H1 (cell line): Measurements from ENCODE around the gene DDR2. TPM values are rescaled to one million over a fixed set of nuclear protein-coding genes. Genes with fewer than 3 reads are reported as not detected.

Source experiments
- CHD2 ChIP-seq: IDR thresholded peaks from 2 replicates; pipeline ENCODE4 v1.6.1; 2012; ENCODE audit warnings: low read length, improper control_type of control experiment
- MAFK ChIP-seq: IDR thresholded peaks from 2 replicates; pipeline ENCODE4 v1.6.1; 2012; ENCODE audit warnings: low read depth, mild to moderate bottlenecking, improper control_type of control experiment, low read length
- POU5F1 ChIP-seq: IDR thresholded peaks from 2 replicates; pipeline ENCODE4 v1.6.1; 2011; ENCODE audit warnings: low read depth, mild to moderate bottlenecking, low read length, moderate library complexity
- SIN3A ChIP-seq, 2 experiments: IDR thresholded peaks in 1 of 2; conservative IDR thresholded peaks in 1 of 2; 2 replicates each; pipeline ENCODE4 v1.6.1; 2011 to 2012; ENCODE audit warnings: low read length in 2 of 2, improper control_type of control experiment in 1 of 2, low read depth in 1 of 2, mild to moderate bottlenecking in 1 of 2
- polyA plus RNA-seq, 7 experiments: library from polyadenylated mRNA; depleted of rRNA in 3 of 7; stranded (reverse) in 5 of 7; unstranded in 2 of 7; fragments of >200 nt in 5 of 7; fragments of 200-250 nt in 2 of 7; gene quantifications; 1 replicate in 5 of 7; 2 replicates in 1 of 7; 4 replicates in 1 of 7; pipeline versions ENCODE4 v1.2.1 to v1.2.3, GENCODE V29; 2011 to 2013; ENCODE audit warnings: missing spikeins in 2 of 7, mixed read lengths in 2 of 7
- total RNA-seq: library from RNA; stranded (reverse); fragmentation: NEBNext Ultra II Directional; extraction: Animal tissue kit (Norgen Biotek cat#: 25700); gene quantifications from 2 replicates; pipeline ENCODE4 v1.2.1, GENCODE V29; 2021

DDR2 gene
- total and polyA plus RNA-seq, 2 of the 8 experiments (the other 6 are each of a cell fraction or from before 2014, with no cell fraction given), result 1.00 to 2.1 TPM

DNA sequence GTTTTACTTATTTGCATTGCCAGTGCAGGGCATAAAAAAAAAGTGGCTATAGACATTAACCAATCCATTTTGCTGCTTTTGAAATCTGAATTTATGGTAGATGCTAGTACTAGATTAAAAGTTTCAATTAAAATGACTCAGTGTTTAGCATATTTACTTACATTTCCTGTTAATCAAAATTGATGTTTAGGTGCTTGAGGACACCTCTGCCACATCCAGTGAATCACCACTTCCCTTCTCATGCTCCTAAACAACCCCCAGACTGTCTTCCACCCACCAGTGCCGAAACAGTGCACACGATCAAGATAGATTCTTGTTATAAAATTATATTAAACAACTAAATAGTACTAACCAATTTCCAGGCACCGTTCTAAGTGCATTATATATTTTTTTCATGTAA lies 191.0 kb downstream of the DDR2 start (continued):
- TF ChIP-seq CHD2 (no peak), POU5F1 (no peak), SIN3A (conservative IDR thresholded peaks at IDR 0.05 in 1 of 2, IDR thresholded peaks at IDR 0.05 in 1 of 2; ENCODE audit: low read depth in 1 of 2, low read length in 2 of 2) (no peak), MAFK (no peak)
